H1 (cell line): ENCODE data around the gene GEN1. TPM values are rescaled to one million over a fixed set of nuclear protein-coding genes. Genes with fewer than 3 reads are reported as not detected.

ENCODE experiments used
- ASH2L ChIP-seq: fragments of 200-600, 300-600 bp; sonication (generic); IDR thresholded peaks from one replicate; pipeline ENCODE4 v1.7.1; 2017; ENCODE audit warnings: low read length
- BRCA1 ChIP-seq: IDR thresholded peaks from 2 replicates; pipeline ENCODE4 v1.6.1; 2012; ENCODE audit warnings: low read depth, low read length, improper control_type of control experiment
- CBX8 ChIP-seq: fragments of 300-800, 300-1000 bp; sonication (generic); IDR thresholded peaks from 2 replicates; pipeline ENCODE4 v1.7.1; 2016; ENCODE audit warnings: low read depth, low read length, borderline replicate concordance
- CTCF ChIP-seq, 3 experiments: IDR thresholded peaks; 1 replicate in 2 of 3; 2 replicates in 1 of 3; pipeline versions ENCODE4 v1.5.1 to v1.6.1; 2011; ENCODE audit warnings: low read length in 3 of 3, mild to moderate bottlenecking in 3 of 3, inconsistent platforms in 2 of 3, low read depth in 1 of 3, moderate library complexity in 1 of 3; ENCODE audit not compliant: insufficient read depth in 1 of 3; ENCODE audit errors: control extremely low read depth in 1 of 3
- FOSL1 ChIP-seq: IDR thresholded peaks from 2 replicates; pipeline ENCODE4 v1.6.1; 2011; ENCODE audit warnings: mild to moderate bottlenecking, low read depth, low read length, moderate library complexity; ENCODE audit not compliant: insufficient read depth
- MAFK ChIP-seq: IDR thresholded peaks from 2 replicates; pipeline ENCODE4 v1.6.1; 2012; ENCODE audit warnings: low read depth, mild to moderate bottlenecking, improper control_type of control experiment, low read length
- PHF8 ChIP-seq: fragments of 200-600 bp; sonication (generic); conservative IDR thresholded peaks from 2 replicates; pipeline ENCODE4 v1.7.1; 2012; ENCODE audit warnings: low read depth, mild to moderate bottlenecking, inconsistent platforms, low read length, moderate library complexity
- SIX5 ChIP-seq: IDR thresholded peaks from 2 replicates; pipeline ENCODE4 v1.6.1; 2011; ENCODE audit warnings: mild to moderate bottlenecking, low read depth, low read length
- SP1 ChIP-seq: IDR thresholded peaks from 2 replicates; pipeline ENCODE4 v1.6.1; 2011; ENCODE audit warnings: low read depth, low read length
- SUZ12 ChIP-seq: fragments of 200-600 bp; sonication (generic); IDR thresholded peaks from 2 replicates; pipeline ENCODE4 v1.6.1; 2012; ENCODE audit warnings: mild to moderate bottlenecking, inconsistent platforms, low read length, moderate library complexity, mixed read lengths
- TBP ChIP-seq: IDR thresholded peaks from 2 replicates; pipeline ENCODE4 v1.6.1; 2011; ENCODE audit warnings: low read depth, low read length, improper control_type of control experiment
- TEAD4 ChIP-seq: IDR thresholded peaks from 2 replicates; pipeline ENCODE4 v1.6.1; 2012; ENCODE audit warnings: low read depth, low read length, inconsistent platforms, mixed read lengths
- ZNF274 ChIP-seq: IDR thresholded peaks from 2 replicates; pipeline ENCODE4 v1.7.0; 2012; ENCODE audit warnings: low read length, borderline replicate concordance; ENCODE audit errors: extremely low read depth
- polyA plus RNA-seq, 7 experiments: library from polyadenylated mRNA; depleted of rRNA in 3 of 7; stranded (reverse) in 5 of 7; unstranded in 2 of 7; fragments of >200 nt in 5 of 7; fragments of 200-250 nt in 2 of 7; gene quantifications; 1 replicate in 5 of 7; 2 replicates in 1 of 7; 4 replicates in 1 of 7; pipeline versions ENCODE4 v1.2.1 to v1.2.3, GENCODE V29; 2011 to 2013; ENCODE audit warnings: missing spikeins in 2 of 7, mixed read lengths in 2 of 7
- total RNA-seq: library from RNA; stranded (reverse); fragmentation: NEBNext Ultra II Directional; extraction: Animal tissue kit (Norgen Biotek cat#: 25700); gene quantifications from 2 replicates; pipeline ENCODE4 v1.2.1, GENCODE V29; 2021

The GEN1 gene
- total and polyA plus RNA-seq, 2 of the 8 experiments (the other 6 are each of a cell fraction or from before 2014, with no cell fraction given), result 6.9 to 19.2 TPM

DNA sequence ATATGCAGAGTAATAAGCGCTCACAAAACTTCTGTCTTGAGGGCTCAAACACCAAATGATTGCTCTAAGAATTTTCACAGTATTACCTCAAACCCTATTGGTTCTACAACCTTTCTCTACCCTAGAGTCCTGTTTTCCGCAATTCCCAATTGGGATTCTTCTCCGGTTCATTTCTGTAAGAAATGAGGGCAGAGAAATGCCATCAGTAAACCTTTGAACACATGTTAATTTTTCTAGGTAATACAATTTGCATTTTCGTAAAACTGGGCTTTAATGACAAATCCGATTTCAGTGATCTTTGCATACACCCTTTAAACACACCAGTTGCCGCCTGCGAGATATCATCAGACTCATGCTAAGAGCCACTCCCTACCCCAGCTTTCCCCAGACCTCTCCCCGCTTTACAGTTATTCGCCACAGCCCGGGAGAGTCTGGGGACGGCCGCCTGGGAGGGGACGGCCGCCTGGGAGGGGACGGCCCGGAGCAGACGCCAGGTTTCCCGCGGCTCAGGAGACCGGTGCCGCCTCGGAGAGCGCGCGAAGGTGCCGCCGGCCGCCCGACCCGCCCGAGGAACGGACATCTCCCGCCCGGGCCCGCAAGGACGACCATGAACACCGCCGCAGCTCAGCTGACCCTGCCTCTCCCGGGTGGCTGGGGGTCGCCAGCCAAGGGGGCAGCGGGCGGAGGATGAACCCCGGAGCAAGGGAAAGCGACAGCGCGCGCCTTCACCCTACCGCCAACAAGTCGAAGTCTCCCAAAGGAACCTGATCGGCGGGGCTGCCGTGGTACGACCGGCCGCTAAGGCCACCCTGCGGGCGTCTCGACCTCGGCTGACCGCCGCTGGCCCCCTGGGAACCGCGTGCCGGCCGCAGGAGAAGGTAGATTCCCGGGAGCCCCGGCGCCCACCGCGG lies 791 bp upstream of the GEN1 start (continued):
- no peak for TF ChIP-seq ZNF274
- peak; percentile 67 for TF ChIP-seq PHF8
- no peak for TF ChIP-seq CBX8
- TF ChIP-seq ASH2L, result peak; percentile 95
- peak; percentile 21; the same call in 1 of the 2 replicates for TF ChIP-seq TBP
- no peak for TF ChIP-seq TEAD4
- no peak for TF ChIP-seq SP1
- no peak for TF ChIP-seq SUZ12
- TF ChIP-seq BRCA1, result no peak
- no peak for TF ChIP-seq FOSL1
- TF ChIP-seq CTCF (IDR thresholded peaks at IDR 0.05; ENCODE audit: control extremely low read depth in 1 of 3, insufficient read depth in 1 of 3, low read depth in 1 of 3, low read length in 3 of 3), result no peak
- TF ChIP-seq SIX5, result no peak
- TF ChIP-seq MAFK, result no peak
